HEK293 (cell line): Measurements from ENCODE around the gene SHD.
A peak's percentile ranks its signal among the peaks of the same experiment; 100 is the strongest.

ENCODE experiments used
- CTCF ChIA-PET: fragments of 350-600 bp; formaldehyde crosslinking; extraction: SDS; loops from one replicate; lab custom pipeline; 2021; ENCODE audit warnings: antibody characterized with exemption; lab: Yijun Ruan, JAX
- POLR2A ChIA-PET: fragments of 300-600 bp; formaldehyde crosslinking; extraction: SDS; loops from one replicate; lab custom pipeline; 2020; ENCODE audit warnings: antibody characterized with exemption, inconsistent platforms; lab: Yijun Ruan, JAX
- H3K27ac ChIP-seq: fragments of 200-500 bp; sonication (Bioruptor generic); 2 replicates; pipeline ENCODE4 v1.5.1; 2014; ENCODE audit warnings: low read depth, low read length, control low read depth, inconsistent platforms; ENCODE audit errors: extremely low read depth
- H3K36me3 ChIP-seq, 2 experiments: fragments of 200-500 bp in 1 of 2; sonication (Bioruptor generic) in 1 of 2; 1 replicate in 1 of 2; 2 replicates in 1 of 2; pipeline ENCODE4 v1.5.1; 2014 to 2017; ENCODE audit warnings: inconsistent platforms in 2 of 2, low read length in 2 of 2; ENCODE audit not compliant: control insufficient read depth in 2 of 2, insufficient read depth in 1 of 2
- H3K4me1 ChIP-seq: fragments of 200-500 bp; sonication (Bioruptor generic); 2 replicates; pipeline ENCODE4 v1.5.1; 2014; ENCODE audit warnings: mild to moderate bottlenecking, low read length, inconsistent platforms; ENCODE audit not compliant: control insufficient read depth, insufficient read depth
- H3K4me3 ChIP-seq: 2 replicates; pipeline ENCODE4 v1.5.1; 2011; ENCODE audit warnings: low read depth, mild to moderate bottlenecking, control low read depth, low read length, moderate library complexity
- H3K9me3 ChIP-seq: fragments of 200-500 bp; sonication (Bioruptor generic); 2 replicates; pipeline ENCODE4 v1.5.1; 2014; ENCODE audit warnings: low read depth, low read length, inconsistent platforms; ENCODE audit not compliant: control insufficient read depth, insufficient read depth
- KLF10 ChIP-seq: fragments of 450-650 bp; IDR thresholded peaks from 2 replicates; pipeline ENCODE4 v1.5.1; 2018; ENCODE audit warnings: missing biosample characterization, mild to moderate bottlenecking, missing genetic modification characterization
- REPIN1 ChIP-seq: fragments of 450-650 bp; formaldehyde crosslinking; IDR thresholded peaks from 2 replicates; pipeline ENCODE4 v1.5.1; 2017; ENCODE audit warnings: missing biosample characterization, missing genetic modification characterization, low read depth
- SP2 ChIP-seq: fragments of 450-650 bp; formaldehyde crosslinking; IDR thresholded peaks from 2 replicates; pipeline ENCODE4 v1.5.1; 2016; ENCODE audit warnings: missing biosample characterization, missing genetic modification characterization
- ZBTB17 ChIP-seq: fragments of 450-650 bp; formaldehyde crosslinking; IDR thresholded peaks from 2 replicates; pipeline ENCODE4 v1.5.1; 2016; ENCODE audit warnings: missing biosample characterization, missing genetic modification characterization

SHD gene

DNA sequence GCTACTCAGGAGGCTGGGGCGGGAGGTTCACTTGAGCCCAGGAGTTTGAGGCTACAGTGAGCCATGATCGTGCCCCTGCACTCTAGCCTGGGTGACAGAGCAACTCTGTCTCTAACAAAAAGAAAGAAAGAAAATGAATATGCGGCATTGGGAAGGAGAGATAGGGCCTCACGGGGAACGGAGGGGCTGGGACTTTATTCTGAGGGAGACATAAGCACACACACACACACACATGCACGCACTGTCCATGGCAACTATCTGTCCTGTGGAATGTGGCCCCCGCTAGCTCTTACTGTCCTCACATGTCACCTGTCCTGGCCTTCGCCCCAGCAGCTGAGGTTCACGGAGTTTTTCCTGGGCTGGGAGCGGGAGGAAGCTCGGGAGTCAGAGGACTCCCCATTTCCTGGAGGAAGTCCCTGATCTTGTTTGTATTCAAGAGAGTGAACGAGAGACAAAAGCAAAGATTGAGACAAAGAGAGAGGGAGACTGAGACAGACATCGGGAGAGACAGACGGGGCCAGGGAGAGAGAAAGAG, 58.9 kb downstream of the SHD start (continued):
- TF ChIP-seq ZBTB17 (tag by site-specific recombination) = no peak
- TF ChIP-seq KLF10 (tag by site-specific recombination) = no peak

DNA sequence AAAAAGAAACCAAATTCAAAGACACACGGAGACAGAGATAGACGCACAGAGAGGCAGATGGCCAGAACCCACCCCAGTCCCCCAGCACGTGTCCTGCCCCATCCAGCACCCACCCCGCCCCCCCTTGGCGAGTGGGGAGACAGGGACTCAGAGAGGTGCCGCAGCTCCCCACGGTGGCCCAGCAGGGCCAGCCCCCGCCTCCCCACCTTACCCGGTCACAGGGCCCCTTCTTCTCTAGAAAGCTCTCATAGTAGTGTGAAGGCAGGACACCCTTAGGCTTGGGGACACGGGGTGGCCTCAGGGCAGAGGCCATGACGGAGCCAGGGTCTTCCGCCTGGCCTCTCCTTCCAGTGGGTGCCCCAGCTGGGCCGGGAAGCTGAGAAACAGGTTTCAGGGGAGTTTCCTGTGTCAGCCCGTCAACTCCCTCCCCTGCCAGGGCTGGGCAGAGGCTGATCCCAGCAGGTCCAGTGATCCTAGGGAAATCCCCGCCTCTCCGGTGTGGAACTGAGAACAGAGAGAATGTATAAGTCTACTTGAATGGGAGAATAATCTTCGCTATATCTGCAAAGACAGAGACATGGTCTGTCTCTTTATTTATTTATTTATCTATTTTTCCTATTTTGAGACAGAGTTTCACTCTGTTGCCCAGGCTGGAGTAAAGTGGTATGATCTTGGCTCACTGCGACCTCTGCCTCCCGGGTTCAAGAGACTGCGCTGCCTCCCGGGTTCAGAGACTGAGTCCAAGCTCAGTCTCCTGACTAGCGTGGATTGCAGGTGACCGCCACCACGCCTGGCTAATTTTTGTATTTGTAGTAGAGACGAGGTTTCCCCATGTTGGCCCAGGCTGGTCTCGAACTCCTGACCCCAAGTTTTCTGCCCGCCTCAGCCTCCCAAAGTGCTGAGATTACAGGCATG, 59.6 kb downstream of the SHD start, which contains the start of gene STAP2:
STAP2 (minus strand) TSS at position 387 of the 915 bp plus-strand sequence; CDS start at position 313, 74 bp downstream.
- peak; percentile 53 for TF ChIP-seq SP2 (tag by site-specific recombination)
- TF ChIP-seq REPIN1 (tag by site-specific recombination) = no peak

More for the DNA sequence above, 59.6 kb downstream of the SHD start, which contains the start of gene STAP2:
- Histone ChIP-seq H3K4me1 (peaks cover 3% of the 10 kb centered on the region; the same call in 1 of the 2 replicates), H3K4me3 (no peak within 1 kb of the TSS), H3K9me3 (no peaks in the 10 kb centered on the region), H3K36me3 (no peaks in the 10 kb centered on the region), H3K27ac (no peak within 1 kb of the TSS)
- POLR2A ChIA-PET = no interaction called here
- CTCF ChIA-PET = interaction anchor here (0.7 to 1.5 kb wide), 3 partner anchors 8 to 71 kb away, joined by 3 to 5 read pairs (median 3); no protein-coding TSS in a partner anchor
